GM21576 (cell line): ENCODE measurements around the gene ACOT7.
"Not testable (repeated sequence)": the region's sequence is repeated elsewhere in the genome, so short reads cannot be mapped to it uniquely, and the experiment has no call there.

ENCODE experiments used
- ATAC-seq: cut with Tn5 transposase; IDR thresholded peaks from one replicate; pipeline ENCODE4 v1.9.1; 2021; ENCODE audit warnings: mild to moderate bottlenecking, moderate library complexity; ENCODE audit not compliant: unreplicated experiment

Gene ACOT7

GRCh38 chr1:6401673-6402072, 8.1 kb upstream of the ACOT7 start:
- no peak for ATAC-seq

GRCh38 chr1:6399294-6399693, 5.7 kb upstream of the ACOT7 start:
- ATAC-seq = no peak

GRCh38 chr1:6397844-6398441, 4.4 kb upstream of the ACOT7 start:
- ATAC-seq = no peak

GRCh38 chr1:6396998-6397397, 3.4 kb upstream of the ACOT7 start:
- ATAC-seq = no peak

GRCh38 chr1:6395781-6396244, 2.2 kb upstream of the ACOT7 start:
- not testable (repeated sequence) for ATAC-seq

GRCh38 chr1:6395130-6395529, 1.6 kb upstream of the ACOT7 start:
- not testable (repeated sequence) for ATAC-seq

GRCh38 chr1:6392809-6393399, 663 bp downstream of the ACOT7 start:
- peak; percentile 14 for ATAC-seq

- ATAC-seq = no peak
These were observed 1.4 kb downstream of the ACOT7 start for GRCh38 chr1:6391951-6392808.

- no peak for ATAC-seq
These were observed 3.6 kb downstream of the ACOT7 start for GRCh38 chr1:6389971-6390370.

- ATAC-seq = no peak
These were observed 7.1 kb downstream of the ACOT7 start for GRCh38 chr1:6386371-6386949.

- no peak for ATAC-seq
These were observed 7.9 kb downstream of the ACOT7 start for GRCh38 chr1:6385488-6386191.

GRCh38 chr1:6384962-6385361, 8.6 kb downstream of the ACOT7 start:
- ATAC-seq = no peak

GRCh38 chr1:6384135-6384534, 9.4 kb downstream of the ACOT7 start:
- no peak for ATAC-seq

- ATAC-seq = no peak
These were observed 13.5 kb downstream of the ACOT7 start for GRCh38 chr1:6380037-6380436.

- no peak for ATAC-seq
These were observed 15.3 kb downstream of the ACOT7 start for GRCh38 chr1:6378096-6378746.

GRCh38 chr1:6373961-6374720, 19.4 kb downstream of the ACOT7 start:
- ATAC-seq = no peak

GRCh38 chr1:6372236-6372635, 21.3 kb downstream of the ACOT7 start:
- ATAC-seq = not testable (repeated sequence)

- ATAC-seq = no peak
These were observed 23.6 kb downstream of the ACOT7 start for GRCh38 chr1:6370006-6370405.

- ATAC-seq = no peak
These were observed 26.1 kb downstream of the ACOT7 start for GRCh38 chr1:6367381-6368012.
